K562 treated with DMSO at 1 percent for 48 hours (cell line): ENCODE data around the gene UCMA. TPM values are rescaled to one million over a fixed set of nuclear protein-coding genes. Genes with fewer than 3 reads are reported as not detected.

Experiments used
- total RNA-seq: library from RNA; unstranded; fragments of 300-600 nt; gene quantifications from 2 replicates; pipeline ENCODE4 v1.2.3, GENCODE V29; 2022; ENCODE audit warnings: low replicate concordance; ENCODE audit errors: extremely low read depth

The UCMA gene
- not detected in 2 replicates for total RNA-seq

GRCh38 chr10:13234172-13234571 lies at the start of gene UCMA:
Gene UCMA, minus strand, starts transcription at chr10:13234374. Its CDS starts 116 bp downstream, at chr10:13234258.

Other genes starting within 250 kb of the UCMA start
- not detected in 2 replicates for gene CCDC3, start 232.7 kb downstream of the UCMA start, total RNA-seq
- gene OPTN, start 134.2 kb downstream of the UCMA start, total RNA-seq: not detected in 2 replicates
- gene MCM10, start 72.8 kb downstream of the UCMA start, total RNA-seq: not detected in 2 replicates
- not detected in 2 replicates for gene PHYH, start 65.7 kb upstream of the UCMA start, total RNA-seq
- gene SEPHS1, start 113.9 kb upstream of the UCMA start, total RNA-seq: not detected in 2 replicates